ENCODE measurements around the gene CNTNAP2. TPM values are rescaled to one million over a fixed set of nuclear protein-coding genes. Genes with fewer than 3 reads are reported as not detected.

CNTNAP2 gene
- total and polyA plus RNA-seq, 2 of the 8 experiments (the other 6 are each of a cell fraction or from before 2014, with no cell fraction given), result 27.9 to 71.0 TPM

DNA sequence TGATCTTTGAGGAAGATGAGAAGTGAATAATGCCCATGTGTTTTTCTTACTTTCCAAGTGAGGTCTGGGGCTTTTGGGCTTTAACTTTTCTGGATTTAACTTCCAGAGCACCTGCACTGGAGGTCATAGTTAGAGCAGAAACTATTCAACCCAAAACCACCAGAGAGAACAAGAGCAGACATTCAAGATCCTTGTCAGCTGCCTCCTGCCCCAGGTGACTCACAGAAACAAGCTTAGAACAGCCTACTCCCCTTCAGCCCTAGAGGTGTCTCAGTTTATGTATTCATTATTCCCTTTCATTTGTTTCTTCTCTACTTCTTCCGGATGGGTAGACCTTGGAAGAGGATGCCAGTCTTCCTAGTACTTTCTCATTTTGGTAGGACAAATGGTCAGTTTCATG, 270.5 kb downstream of the CNTNAP2 start:
- Histone ChIP-seq H3K79me2 (ENCODE audit: control insufficient read depth in 1 of 2, insufficient read depth in 2 of 2, low read length in 2 of 2) (no peaks in the 10 kb centered on the region), H2BK15ac (ENCODE audit: low read length) (no peak overlapping the region)
- TF ChIP-seq MAFK (IDR thresholded peaks at IDR 0.05; ENCODE audit: low read depth, low read length) (no peak), ASH2L (IDR thresholded peaks at IDR 0.05; ENCODE audit: low read length) (no peak)

More for the DNA sequence above, 270.5 kb downstream of the CNTNAP2 start:
- Histone ChIP-seq H3K36me3 (ENCODE audit: control insufficient read depth in 2 of 4, insufficient read depth in 4 of 4, low read length in 3 of 4) (no peaks in the 10 kb centered on the region), H3K4me1 (replicated peaks in 1 of 4; ENCODE audit: control insufficient read depth in 3 of 4, insufficient read depth in 4 of 4, low read length in 3 of 4) (no peaks in the 10 kb centered on the region), H3K27me3 (replicated peaks in 1 of 4; ENCODE audit: control insufficient read depth in 3 of 4, extremely low read depth in 1 of 4, insufficient read depth in 3 of 4, low read length in 3 of 4) (no peaks in the 10 kb centered on the region), H2AFZ (ENCODE audit: low read length) (no peak overlapping the region), H3K18ac (ENCODE audit: extremely low read depth, low read length) (no peak overlapping the region), H2BK20ac (ENCODE audit: low read length) (no peak overlapping the region), H4K5ac (ENCODE audit: insufficient read length, low read depth, low read length) (no peak overlapping the region), H2BK5ac (ENCODE audit: low read depth, low read length) (no peak overlapping the region), H4K8ac (ENCODE audit: extremely low read depth, insufficient read depth, low read length) (no peak overlapping the region), H4K91ac (replicated peaks; ENCODE audit: insufficient read length, low read length) (no peak overlapping the region), H2BK12ac (ENCODE audit: low read depth, low read length) (no peak overlapping the region), H3K79me1 (ENCODE audit: low read depth, low read length) (no peaks in the 10 kb centered on the region), H3K27ac (ENCODE audit: low read depth, low read length) (no peak overlapping the region), H3K56ac (replicated peaks; ENCODE audit: insufficient read length, low read depth, low read length) (no peak overlapping the region), H4K20me1 (replicated peaks in 1 of 2; ENCODE audit: control insufficient read depth in 1 of 2, insufficient read depth in 2 of 2, low read length in 2 of 2) (no peaks in the 10 kb centered on the region), H3K4ac (replicated peaks; ENCODE audit: insufficient read length, low read depth, low read length) (no peak overlapping the region), H3K9ac (replicated peaks in 1 of 4; ENCODE audit: extremely low read depth in 1 of 4, low read depth in 3 of 4, low read length in 3 of 4) (no peak overlapping the region), H2BK120ac (replicated peaks; ENCODE audit: low read depth, low read length) (no peak overlapping the region), H3K14ac (ENCODE audit: insufficient read length) (no peak overlapping the region), H3K23me2 (ENCODE audit: low read depth, low read length) (no peaks in the 10 kb centered on the region), H3K23ac (ENCODE audit: insufficient read length) (no peak overlapping the region), H3K4me2 (ENCODE audit: insufficient read depth in 1 of 2, low read depth in 2 of 2, low read length in 2 of 2) (no peak overlapping the region), H3K4me3 (ENCODE audit: extremely low read depth in 1 of 4, insufficient read depth in 2 of 4, low read depth in 3 of 4, low read length in 4 of 4) (no peak overlapping the region), H2AK5ac (ENCODE audit: low read depth, low read length) (no peak overlapping the region), H3K9me3 (ENCODE audit: insufficient read depth in 2 of 2, low read depth in 1 of 2, low read length in 1 of 2) (no peaks in the 10 kb centered on the region)
- ChIA-PET CTCF (ENCODE audit: partially characterized antibody) (no interaction called here), POLR2A (ENCODE audit: partially characterized antibody) (interaction anchor here (0.7 kb wide), 1 partner anchor 647 kb away, joined by 3 read pairs; no protein-coding TSS in a partner anchor)
- WGBS, 2 experiments (ENCODE audit: extremely low coverage in 1 of 2, insufficient coverage in 1 of 2, insufficient read length in 1 of 2, insufficient replicate concordance in 2 of 2, low coverage in 1 of 2, low lambda C conversion rate in 2 of 2, missing lambda C conversion rate in 1 of 2), result 84% methylated on average over 1 of the region's 1 CpG; no CpG with 5 or more reads in 1 of the 2 experiments
- DNase-seq (ENCODE audit: low read depth in 1 of 2, low spot score in 2 of 2) (no peak), FAIRE-seq (no peak)
